Ovary (tissue), 10 donors: ENCODE measurements around the gene AOC3. TPM values are rescaled to one million over a fixed set of nuclear protein-coding genes. Genes with fewer than 3 reads are reported as not detected.

Source experiments
- DNase-seq, 5 donors: peaks; one replicate each; pipeline ENCODE4 v3.0.0-alpha.2; 2019 to 2020
- H3K27ac ChIP-seq, 2 donors: fragments of 200-600 bp; one replicate each; pipeline versions ENCODE4 v1.5.1 to v1.8.0; 2019 to 2022
- H3K27me3 ChIP-seq: fragments of 200-600 bp; one replicate; pipeline ENCODE4 v1.8.0; 2022
- H3K36me3 ChIP-seq: fragments of 200-600 bp; sonication (generic); one replicate; pipeline ENCODE4 v1.5.1; 2019
- H3K4me1 ChIP-seq: one replicate; pipeline ENCODE4 v1.8.1; 2013; ENCODE audit warnings: mild to moderate bottlenecking, moderate library complexity; ENCODE audit not compliant: insufficient read depth
- H3K4me3 ChIP-seq: fragments of 200-600 bp; sonication (generic); one replicate; pipeline ENCODE4 v1.5.1; 2017
- H3K9me3 ChIP-seq, 2 donors: fragments of 200-600 bp in 1 of 2; sonication (generic) in 1 of 2; one replicate each; pipeline versions ENCODE4 v1.5.1 to v1.8.1; 2013 to 2019; ENCODE audit warnings: mild to moderate bottlenecking in 1 of 2, moderate library complexity in 1 of 2
- EP300 ChIP-seq: sonication (generic); formaldehyde crosslinking; IDR thresholded peaks from one replicate; pipeline ENCODE4 v1.6.1; 2017; ENCODE audit warnings: antibody characterized with exemption
- POLR2A ChIP-seq: fragments of 450-650 bp; IDR thresholded peaks from one replicate; pipeline ENCODE4 v1.6.1; 2017; ENCODE audit warnings: antibody characterized with exemption, mild to moderate bottlenecking, moderate library complexity
- WGBS, 3 donors: extraction: QIAGEN DNeasy Blood & Tissue Kit in 1 of 3; methylation state at CpG; one replicate each; pipeline versions ENCODE4 v1.1.5 to v1.1.7; 2013 to 2017; 5-methylcytosine and 5-hydroxymethylcytosine counted together
- intact Hi-C, 4 donors: fragments of 100-400 bp; cut with DNase I; formaldehyde crosslinking; loops; one replicate each; pipeline versions ENCODE4 v1.11.0 to v1.15.1; 2022 to 2023
- long read RNA-seq, 3 donors: library from polyadenylated mRNA in 2 of 3; unstranded in 2 of 3; transcript quantifications; one replicate each; pipeline ENCODE4 v2.0.0 and lab custom pipeline, GENCODE V29; 2021 to 2026
- polyA plus RNA-seq, 2 donors: library from polyadenylated mRNA; stranded (reverse); fragments of 200-250 nt in 1 of 2; fragments of 350-450 nt in 1 of 2; fragmentation: Illumina TruSeq in 1 of 2; extraction: RNeasy Lipid Tissue Mini Kit (QIAGEN cat#74804) in 1 of 2; gene quantifications; one replicate each; pipeline ENCODE4 v1.2.3, GENCODE V29; 2013 to 2014
- total RNA-seq, 7 donors: library from RNA; depleted of rRNA in 2 of 7; stranded (reverse); fragments of >200 nt in 2 of 7; fragmentation: NEBNext Ultra II Directional in 3 of 7; extraction: Animal tissue kit (Norgen Biotek cat#: 25700) in 3 of 7; gene quantifications; one replicate each; pipeline versions ENCODE4 v1.1.0 to v1.2.4, GENCODE V29; 2016 to 2023
- TF ChIP-seq, protein P1 (sequence below), 3 donors: fragments of 450-650 bp in 2 of 3; fragments of 200-600 bp in 1 of 3; IDR thresholded peaks; one replicate each; pipeline versions ENCODE4 v1.5.1 to v1.8.0; 2016 to 2022; ENCODE audit warnings: antibody characterized with exemption in 3 of 3, mild to moderate bottlenecking in 1 of 3
- donor health status: DM: no; HTN: no; CAD: no; lungs with moderate emphysema.
- donor health status: DM: no; HTN: no; CAD: no.
- donor health status: Bipolar disorder and iron deficiency.
- donor health status: DM: yes; HTN: yes; CAD: no.
- donor health status: DM: no; HTN: no; CAD: no.
- donor health status: DM: yes; HTN: yes; CAD: no.

AOC3 gene, protein sequence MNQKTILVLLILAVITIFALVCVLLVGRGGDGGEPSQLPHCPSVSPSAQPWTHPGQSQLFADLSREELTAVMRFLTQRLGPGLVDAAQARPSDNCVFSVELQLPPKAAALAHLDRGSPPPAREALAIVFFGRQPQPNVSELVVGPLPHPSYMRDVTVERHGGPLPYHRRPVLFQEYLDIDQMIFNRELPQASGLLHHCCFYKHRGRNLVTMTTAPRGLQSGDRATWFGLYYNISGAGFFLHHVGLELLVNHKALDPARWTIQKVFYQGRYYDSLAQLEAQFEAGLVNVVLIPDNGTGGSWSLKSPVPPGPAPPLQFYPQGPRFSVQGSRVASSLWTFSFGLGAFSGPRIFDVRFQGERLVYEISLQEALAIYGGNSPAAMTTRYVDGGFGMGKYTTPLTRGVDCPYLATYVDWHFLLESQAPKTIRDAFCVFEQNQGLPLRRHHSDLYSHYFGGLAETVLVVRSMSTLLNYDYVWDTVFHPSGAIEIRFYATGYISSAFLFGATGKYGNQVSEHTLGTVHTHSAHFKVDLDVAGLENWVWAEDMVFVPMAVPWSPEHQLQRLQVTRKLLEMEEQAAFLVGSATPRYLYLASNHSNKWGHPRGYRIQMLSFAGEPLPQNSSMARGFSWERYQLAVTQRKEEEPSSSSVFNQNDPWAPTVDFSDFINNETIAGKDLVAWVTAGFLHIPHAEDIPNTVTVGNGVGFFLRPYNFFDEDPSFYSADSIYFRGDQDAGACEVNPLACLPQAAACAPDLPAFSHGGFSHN
- total RNA-seq (100 to 1,000 TPM in 1 of 7 donors, 10 to 100 TPM in 3, 1 to 10 TPM in 2, under 1 TPM in 1; 0.72 to 112 (median 12.4) TPM), polyA plus RNA-seq (100 to 1,000 TPM in 1 of 2 donors, 10 to 100 TPM in 1; 22.5 to 197 TPM)
- long read RNA-seq, donor 1, full-length matches to known transcripts: 3 of 13 reads
- long read RNA-seq, donor 1, partial matches to known transcripts: 0 of 13 reads
- long read RNA-seq, donor 1, other reads (novel, unspliced or antisense): 10 of 13 reads
- long read RNA-seq, donor 2: 0 reads
- long read RNA-seq, donor 3, full-length matches to known transcripts: 53 of 73 reads
- long read RNA-seq, donor 3, partial matches to known transcripts: 6 of 73 reads
- long read RNA-seq, donor 3, other reads (novel, unspliced or antisense): 14 of 73 reads

- H3K27me3 ChIP-seq: no peaks in the 10 kb centered on the region
- no peaks in the 10 kb centered on the region for H3K9me3 ChIP-seq
- peak in 4 of 5 donors; percentile 38 to 61 (median 58) for DNase-seq
- no peak for TF ChIP-seq EP300
- no peak for TF ChIP-seq POLR2A
- TF ChIP-seq, protein P1, sequence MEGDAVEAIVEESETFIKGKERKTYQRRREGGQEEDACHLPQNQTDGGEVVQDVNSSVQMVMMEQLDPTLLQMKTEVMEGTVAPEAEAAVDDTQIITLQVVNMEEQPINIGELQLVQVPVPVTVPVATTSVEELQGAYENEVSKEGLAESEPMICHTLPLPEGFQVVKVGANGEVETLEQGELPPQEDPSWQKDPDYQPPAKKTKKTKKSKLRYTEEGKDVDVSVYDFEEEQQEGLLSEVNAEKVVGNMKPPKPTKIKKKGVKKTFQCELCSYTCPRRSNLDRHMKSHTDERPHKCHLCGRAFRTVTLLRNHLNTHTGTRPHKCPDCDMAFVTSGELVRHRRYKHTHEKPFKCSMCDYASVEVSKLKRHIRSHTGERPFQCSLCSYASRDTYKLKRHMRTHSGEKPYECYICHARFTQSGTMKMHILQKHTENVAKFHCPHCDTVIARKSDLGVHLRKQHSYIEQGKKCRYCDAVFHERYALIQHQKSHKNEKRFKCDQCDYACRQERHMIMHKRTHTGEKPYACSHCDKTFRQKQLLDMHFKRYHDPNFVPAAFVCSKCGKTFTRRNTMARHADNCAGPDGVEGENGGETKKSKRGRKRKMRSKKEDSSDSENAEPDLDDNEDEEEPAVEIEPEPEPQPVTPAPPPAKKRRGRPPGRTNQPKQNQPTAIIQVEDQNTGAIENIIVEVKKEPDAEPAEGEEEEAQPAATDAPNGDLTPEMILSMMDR (IDR thresholded peaks at IDR 0.05): no peak
- no peaks in the 10 kb centered on the region for H3K36me3 ChIP-seq
- WGBS, 3 donors: 2 to 19% (median 5%) methylated on average over 9 of the region's 9 CpGs
- H3K4me1 ChIP-seq: peaks cover 5% of the 10 kb centered on the region
- peak within 1 kb of the TSS; percentile 32 for H3K4me3 ChIP-seq
- H3K27ac ChIP-seq: no peak within 1 kb of the TSS
- intact Hi-C loops: loop anchor here in 1 of 4 donors (10.0 kb wide), 1 partner anchor 644 kb away; no protein-coding TSS in a partner anchor
Measured at GRCh38 chr17:42850954-42851353, at the start of gene AOC3. TSS of gene AOC3 (plus strand) at chr17:42851199. CDS start at chr17:42851344, 145 bp downstream.

DNA sequence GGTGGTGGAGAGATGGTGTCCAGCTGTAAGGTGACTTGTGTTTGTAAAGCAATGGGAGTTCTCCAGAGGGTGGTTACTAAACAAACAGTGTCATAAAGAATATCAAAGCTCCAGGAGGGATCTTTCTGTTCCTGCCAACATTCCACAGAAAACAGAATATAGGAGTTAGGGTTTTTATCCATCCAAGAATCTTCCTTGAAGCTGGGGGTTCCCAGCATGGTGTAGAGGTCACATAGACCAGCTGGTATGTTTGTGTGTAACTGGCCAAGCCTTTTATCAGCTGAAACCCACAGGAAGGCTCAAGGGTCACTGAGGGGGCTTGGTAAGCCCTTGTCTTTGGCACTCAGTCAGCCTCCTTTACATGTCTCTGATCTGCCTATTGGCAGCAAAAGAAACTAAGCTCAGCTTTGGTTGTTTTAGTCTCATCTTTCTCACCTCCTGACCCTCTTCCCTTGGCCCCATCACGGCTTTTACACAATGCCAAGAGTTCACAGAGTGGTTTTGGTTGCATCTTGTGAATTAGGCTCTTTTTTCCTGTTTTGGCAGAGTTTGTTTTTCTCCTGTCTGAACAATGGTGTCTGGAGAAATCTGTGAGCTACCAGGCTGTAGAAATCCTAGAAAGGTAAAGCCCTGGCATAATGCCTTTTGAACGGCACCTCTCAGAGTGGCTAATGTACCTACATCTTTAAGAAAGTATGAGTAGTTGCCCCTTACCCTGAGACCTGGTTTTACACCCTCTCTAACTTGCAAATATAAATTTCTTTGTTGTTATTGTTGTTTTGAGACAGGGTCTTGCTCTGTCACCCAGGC lies 47.7 kb upstream of the AOC3 start:
- DNase-seq: no peak
- no peak for TF ChIP-seq EP300
- TF ChIP-seq POLR2A: no peak
- TF ChIP-seq, protein P1 (IDR thresholded peaks at IDR 0.05): no peak
- Histone ChIP-seq H3K9me3 (no peaks in the 10 kb centered on the region), H3K36me3 (no peaks in the 10 kb centered on the region), H3K4me3 (no peak overlapping the region), H3K27me3 (no peaks in the 10 kb centered on the region), H3K27ac (peak overlapping the region in 1 of 2 donors; percentile 19), H3K4me1 (peaks cover 6% of the 10 kb centered on the region)
- intact Hi-C loops: no loop called here
- 16 to 29% (median 17%) methylated on average over 2 of the region's 2 CpGs for WGBS, 3 donors

- no peak overlapping the region for H3K4me3 ChIP-seq
- intact Hi-C loops: no loop called here
- no peaks in the 10 kb centered on the region for H3K4me1 ChIP-seq
- DNase-seq: no peak
- 86 to 93% (median 91%) methylated on average over 1 of the region's 1 CpG for WGBS, 3 donors
- H3K9me3 ChIP-seq: no peaks in the 10 kb centered on the region
- H3K36me3 ChIP-seq: no peaks in the 10 kb centered on the region
- no peak overlapping the region for H3K27ac ChIP-seq
- no peaks in the 10 kb centered on the region for H3K27me3 ChIP-seq
- no peak for TF ChIP-seq EP300
- TF ChIP-seq POLR2A: no peak
- TF ChIP-seq, protein P1 (IDR thresholded peaks at IDR 0.05): no peak
Measured at GRCh38 chr17:42804918-42805367, 46.1 kb upstream of the AOC3 start.
